Pancreas (tissue), 10 donors: ENCODE results near the gene TRPM5. TPM values are rescaled to one million over a fixed set of nuclear protein-coding genes. Genes with fewer than 3 reads are reported as not detected.
A peak's percentile ranks its signal among the peaks of the same experiment; 100 is the strongest.

Experiments used
- ATAC-seq, 4 donors: fragments of 200-7000 bp; cut with Tn5 transposase; one replicate each; pipeline versions ENCODE4 v1.8.0 to v1.9.1; 2020; ENCODE audit warnings: mild to moderate bottlenecking in 4 of 4, moderate library complexity in 4 of 4
- DNase-seq, 6 donors: peaks; one replicate each; pipeline ENCODE4 v3.0.0-alpha.2; 2020
- FAIRE-seq: peaks from 2 replicates; lab custom pipeline; 2012; peaks lifted over from hg19 to GRCh38; lab: Jason Lieb, UNC
- H3K27ac ChIP-seq, 4 donors: fragments of 200-600 bp; sonication (generic); 1 replicate in 3 of 4; 2 replicates in 1 of 4; pipeline versions ENCODE4 v1.5.0 to v1.8.0; 2020
- H3K27me3 ChIP-seq, 4 donors: fragments of 200-600 bp; one replicate each; pipeline ENCODE4 v1.8.0; 2021
- H3K36me3 ChIP-seq, 3 donors: fragments of 200-600 bp; sonication (generic) in 1 of 3; one replicate each; pipeline versions ENCODE4 v1.5.0 to v1.8.0; 2020 to 2021
- H3K4me1 ChIP-seq, 3 donors: fragments of 200-600 bp; one replicate each; pipeline ENCODE4 v1.8.0; 2021
- H3K4me3 ChIP-seq, 4 donors: fragments of 200-600 bp; sonication (generic) in 2 of 4; one replicate each; pipeline versions ENCODE4 v1.5.0 to v1.8.0; 2020 to 2021
- H3K9me3 ChIP-seq, 4 donors: fragments of 200-600 bp; one replicate each; pipeline ENCODE4 v1.8.0; 2021
- CTCF ChIP-seq, 4 donors: fragments of 200-600 bp; sonication (generic) in 3 of 4; IDR thresholded peaks; one replicate each; pipeline versions ENCODE4 v1.5.0 to v1.8.0; 2021; ENCODE audit warnings: antibody characterized with exemption in 4 of 4
- WGBS, 2 donors: extraction: QIAGEN DNeasy Blood & Tissue Kit; methylation state at CpG; one replicate each; pipeline ENCODE4 v1.1.7; 2013; 5-methylcytosine and 5-hydroxymethylcytosine counted together
- intact Hi-C, 3 donors: fragments of 100-400 bp; cut with DNase I; formaldehyde crosslinking; loops; one replicate each; pipeline versions ENCODE4 v1.11.1 to v1.14.2; 2022
- polyA plus RNA-seq, 2 donors: library from polyadenylated mRNA; stranded (reverse); fragments of 200-250 nt; gene quantifications; one replicate each; pipeline ENCODE4 v1.2.3, GENCODE V29; 2013
- total RNA-seq, 6 donors: library from RNA; stranded (reverse); fragmentation: NEBNext Ultra II Directional in 4 of 6; extraction: Animal tissue kit (Norgen Biotek cat#: 25700) in 4 of 6; gene quantifications; one replicate each; pipeline versions ENCODE4 v1.2.1 to v1.2.4, GENCODE V29; 2021 to 2023
- donor health status: healthy with polysubstance abuse.
- donor health status: DM: no; HTN: no; CAD: no; lungs with moderate emphysema.
- donor health status: DM: no; HTN: no; CAD: no.
- donor health status: control.
- donor health status: control.
- donor health status: Bipolar disorder and iron deficiency.
- donor health status: DM: yes; HTN: yes; CAD: no.
- donor health status: DM: no; HTN: no; CAD: no.
- donor health status: DM: no; HTN: no; CAD: no.
- donor health status: DM: yes; HTN: yes; CAD: no.

TRPM5 gene
- total and polyA plus RNA-seq, 8 donors: 0.51 to 4.8 (median 1.2) TPM

- no peak for ATAC-seq
- Histone ChIP-seq H3K9me3 (no peaks in the 10 kb centered on the region), H3K36me3 (no peaks in the 10 kb centered on the region), H3K4me1 (peaks cover 26 to 41% (median 36%) of the 10 kb centered on the region in 3 donors), H3K27ac (peak overlapping the region in 2 of 4 donors; percentile 23 to 84), H3K27me3 (no peaks in the 10 kb centered on the region), H3K4me3 (no peak overlapping the region)
- peak in 2 of 6 donors; percentile 18 to 56 for DNase-seq
- no peak for FAIRE-seq
- WGBS, 2 donors: 81 to 85% methylated on average over 9 of the region's 9 CpGs
- no peak for TF ChIP-seq CTCF (IDR thresholded peaks at IDR 0.05)
- intact Hi-C loops: no loop called here
Measured at GRCh38 chr11:2466069-2466801, 21.9 kb upstream of the TRPM5 start.

DNA sequence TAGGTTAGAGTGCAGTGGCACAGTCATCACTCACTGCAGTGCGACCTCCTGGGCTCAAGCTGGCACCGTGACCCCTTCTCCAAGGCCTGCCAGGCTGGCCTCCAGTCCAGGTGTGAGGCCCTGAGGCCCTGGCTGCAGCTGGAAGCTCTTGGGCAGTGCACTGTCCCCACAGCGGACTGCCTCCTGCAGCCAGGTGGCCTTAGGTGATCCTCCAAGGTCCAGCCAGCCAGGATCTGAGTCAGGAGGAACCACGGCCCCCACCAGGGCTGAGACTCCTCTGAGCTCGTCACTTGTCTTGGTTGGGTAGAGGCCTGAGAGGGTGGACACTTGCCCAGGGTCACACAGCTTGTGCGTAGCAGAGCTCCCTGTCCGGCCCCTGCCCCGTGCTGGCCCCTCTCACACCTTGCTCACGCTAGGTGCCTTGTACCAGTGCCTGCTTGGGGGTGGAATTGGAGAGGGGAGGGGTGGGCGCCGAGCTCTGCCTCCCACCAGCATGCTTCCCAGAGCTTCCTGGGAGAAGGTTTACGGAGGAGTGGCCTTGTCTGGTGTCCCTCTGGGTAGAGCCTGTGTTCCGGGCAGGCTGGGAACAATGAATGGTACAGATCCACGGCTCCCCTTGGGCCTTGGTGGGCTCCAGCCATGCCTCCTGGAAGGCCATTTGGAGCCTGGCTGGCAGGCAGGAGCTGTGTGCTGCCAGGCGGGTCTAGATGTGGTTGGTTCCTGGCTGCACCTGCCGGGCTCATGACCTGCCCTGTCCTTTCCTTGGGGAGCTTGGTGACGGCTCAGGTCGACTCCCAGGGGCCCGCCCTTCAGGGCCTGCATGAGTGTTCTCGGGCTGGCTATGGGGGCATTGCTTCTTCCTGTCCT, 21.1 kb upstream of the TRPM5 start:
- DNase-seq (peak in 3 of 6 donors; percentile 18 to 74 (median 47)), ATAC-seq (no peak), FAIRE-seq (no peak)
- H3K9me3 ChIP-seq: no peaks in the 10 kb centered on the region
- no peaks in the 10 kb centered on the region for H3K27me3 ChIP-seq
- no peak overlapping the region for H3K4me3 ChIP-seq
- intact Hi-C loops: no loop called here
- peak overlapping the region in 2 of 4 donors; percentile 23 to 84 for H3K27ac ChIP-seq
- TF ChIP-seq CTCF (IDR thresholded peaks at IDR 0.05): no peak
- H3K36me3 ChIP-seq: no peaks in the 10 kb centered on the region
- WGBS, 2 donors: 78 to 80% methylated on average over 18 to 20 of the region's 20 CpGs
- peaks cover 34 to 49% (median 41%) of the 10 kb centered on the region in 3 donors for H3K4me1 ChIP-seq

GRCh38 chr11:2464451-2465165, 20.3 kb upstream of the TRPM5 start:
- Histone ChIP-seq H3K4me1 (peaks cover 43 to 56% (median 50%) of the 10 kb centered on the region in 3 donors), H3K4me3 (no peak overlapping the region), H3K36me3 (no peaks in the 10 kb centered on the region), H3K27me3 (no peaks in the 10 kb centered on the region), H3K9me3 (no peaks in the 10 kb centered on the region), H3K27ac (peak overlapping the region; percentile 84 to 96 (median 92))
- DNase-seq (peak in 2 of 6 donors; percentile 15 to 55), FAIRE-seq (no peak), ATAC-seq (no peak)
- TF ChIP-seq CTCF (IDR thresholded peaks at IDR 0.05): no peak
- 90 to 91% methylated on average over 12 to 13 of the region's 13 CpGs for WGBS, 2 donors
- intact Hi-C loops: no loop called here

DNA sequence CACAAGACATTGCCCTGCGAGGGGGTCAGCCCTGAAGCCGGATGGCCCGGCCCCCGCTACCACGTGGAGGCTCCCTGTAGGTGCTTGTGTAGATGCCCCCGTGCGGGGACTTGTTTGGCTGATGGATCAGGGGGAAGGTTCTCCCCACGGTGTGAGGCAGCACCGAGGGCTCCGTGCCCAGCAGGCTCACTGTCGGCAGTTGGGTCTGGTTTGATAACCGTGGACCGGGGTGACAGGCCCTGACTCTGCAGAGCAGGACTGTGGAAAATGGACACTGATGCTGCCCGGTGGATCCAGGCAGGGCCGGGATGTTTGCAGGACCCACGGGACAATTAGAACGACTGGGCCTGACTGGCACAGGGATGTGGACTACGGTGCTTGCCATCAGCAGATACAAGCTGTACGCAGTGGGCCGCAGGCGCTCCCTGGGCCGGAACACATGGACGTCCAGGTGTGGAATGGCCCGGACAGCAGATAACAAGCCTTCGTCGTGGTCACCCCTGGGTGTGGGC, 19.5 kb upstream of the TRPM5 start:
- DNase-seq (no peak), FAIRE-seq (no peak), ATAC-seq (peak; percentile 5 to 10 (median 10))
- TF ChIP-seq CTCF (IDR thresholded peaks at IDR 0.05): no peak
- intact Hi-C loops: no loop called here
- 24 to 30% methylated on average over 26 of the region's 26 CpGs for WGBS, 2 donors
- no peaks in the 10 kb centered on the region for H3K9me3 ChIP-seq
- H3K27ac ChIP-seq: peak overlapping the region; percentile 84 to 96 (median 92)
- peak overlapping the region in 1 of 4 donors; percentile 22 for H3K4me3 ChIP-seq
- peaks cover 44 to 61% (median 55%) of the 10 kb centered on the region in 3 donors for H3K4me1 ChIP-seq
- no peaks in the 10 kb centered on the region for H3K27me3 ChIP-seq
- no peaks in the 10 kb centered on the region for H3K36me3 ChIP-seq
